GM21717 (cell line): ENCODE data around the gene CC2D1B.

ENCODE experiments used
- ATAC-seq: cut with Tn5 transposase; IDR thresholded peaks from one replicate; pipeline ENCODE4 v1.9.1; 2021; ENCODE audit warnings: mild to moderate bottlenecking, moderate library complexity; ENCODE audit not compliant: unreplicated experiment

CC2D1B gene

GRCh38 chr1:52359676-52360594 lies 6.1 kb downstream of the CC2D1B start:
- no peak for ATAC-seq

DNA sequence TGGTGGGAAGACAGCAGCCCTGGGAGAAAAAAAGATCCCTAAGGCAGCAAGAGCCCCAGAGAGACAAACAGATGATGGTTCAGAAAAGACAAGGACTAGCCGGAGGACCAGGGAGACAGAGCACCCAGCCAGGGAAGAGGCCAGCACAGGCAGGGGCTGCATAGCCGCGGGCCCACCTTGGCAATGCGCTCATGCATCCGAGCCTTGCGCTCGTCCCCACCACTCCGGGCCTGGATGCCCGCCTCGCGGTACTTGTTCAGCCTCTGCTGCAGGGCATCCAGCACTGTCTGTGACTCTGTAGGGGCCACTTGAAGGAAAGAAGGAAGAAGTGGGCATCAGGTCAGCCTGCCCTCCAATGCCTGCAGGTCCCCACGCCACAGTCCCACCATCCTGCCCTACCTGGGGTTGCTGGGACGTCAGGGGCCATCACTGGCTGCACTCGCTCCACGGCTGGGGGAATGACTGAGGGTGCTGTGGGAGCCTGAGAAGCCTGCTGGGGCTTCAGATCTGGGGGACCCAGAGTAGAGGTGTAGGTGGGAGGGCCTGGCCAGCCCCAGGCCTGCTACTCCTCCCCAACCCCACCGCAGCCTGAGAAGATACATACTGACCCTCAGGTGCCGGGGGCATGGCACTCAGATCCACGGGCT lies 7.0 kb downstream of the CC2D1B start:
- ATAC-seq: no peak

DNA sequence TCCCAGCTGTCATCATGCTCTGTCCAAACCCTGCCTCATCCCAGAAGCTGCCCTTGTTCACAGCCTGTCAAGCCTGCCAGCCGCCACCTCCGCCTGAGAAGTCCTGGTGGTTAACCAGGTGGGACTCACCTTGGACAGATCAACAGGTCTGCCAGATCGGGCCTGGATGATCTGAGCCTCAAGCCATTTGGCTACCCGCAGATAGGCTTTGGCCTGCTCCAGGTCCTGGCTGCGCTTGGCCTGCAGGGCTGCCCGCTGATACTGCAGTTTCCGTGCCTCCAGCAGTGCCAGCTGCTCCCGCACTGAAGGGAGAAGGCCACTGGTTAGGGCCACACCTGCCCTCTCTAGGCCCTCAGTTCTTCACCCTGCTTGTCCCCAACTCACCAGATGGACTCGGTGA lies 8.6 kb downstream of the CC2D1B start:
- ATAC-seq: no peak

- no peak for ATAC-seq
These were observed 9.1 kb downstream of the CC2D1B start for GRCh38 chr1:52356818-52357355.

GRCh38 chr1:52355847-52356505 lies 10.0 kb downstream of the CC2D1B start:
- no peak for ATAC-seq

DNA sequence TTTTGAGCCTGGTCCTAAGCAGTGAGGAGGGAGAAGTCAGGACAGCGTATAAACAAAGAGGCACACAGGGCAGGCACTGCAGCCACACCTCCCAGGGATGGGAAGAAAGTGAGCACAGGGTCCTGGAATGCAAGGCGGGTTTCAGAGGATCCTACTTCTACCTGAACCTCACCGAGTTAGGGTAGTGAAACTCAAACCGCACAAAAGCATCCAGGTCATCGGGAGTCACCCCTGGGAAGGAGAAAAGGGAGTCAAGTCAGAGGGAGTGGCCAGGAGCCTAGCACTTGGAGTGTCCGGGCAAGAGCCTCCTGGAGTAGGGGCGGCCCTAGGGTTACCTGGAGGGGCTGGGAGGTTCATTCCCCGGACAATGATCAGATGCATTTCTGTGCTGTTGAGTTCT lies 10.6 kb downstream of the CC2D1B start:
- no peak for ATAC-seq

- ATAC-seq: no peak
These were observed 13.3 kb downstream of the CC2D1B start for GRCh38 chr1:52352690-52353089.

DNA sequence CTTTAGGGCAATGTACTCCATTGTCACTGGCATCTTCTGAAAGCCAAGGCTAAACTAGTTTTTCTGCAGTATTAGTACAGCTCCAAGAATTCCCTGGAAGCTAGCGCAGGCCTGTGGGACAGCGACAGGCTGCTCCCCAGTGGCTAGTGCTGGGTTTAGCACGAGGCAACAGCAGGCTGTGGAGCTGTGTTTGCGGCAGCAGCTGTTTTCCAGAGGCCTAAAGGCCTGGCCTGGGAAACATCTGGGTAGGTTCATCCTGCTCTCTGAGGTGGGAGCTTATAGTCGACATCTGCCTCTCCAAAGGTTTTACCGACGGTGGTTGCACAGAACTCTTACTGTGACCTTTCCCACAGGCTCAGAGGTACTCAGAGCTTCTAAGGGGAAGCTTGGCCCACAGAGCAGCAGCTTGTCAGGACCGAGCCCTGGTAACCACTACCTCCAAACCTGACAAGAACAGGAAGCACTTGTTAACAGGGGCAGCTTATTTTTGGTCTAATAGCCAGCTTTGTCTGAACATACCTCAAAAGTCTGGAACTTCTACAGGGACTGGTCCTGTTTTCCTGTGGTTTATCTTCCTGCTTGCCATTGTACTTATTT lies 17.2 kb downstream of the CC2D1B start:
- ATAC-seq: no peak

GRCh38 chr1:52346653-52347052 lies 19.4 kb downstream of the CC2D1B start:
- no peak for ATAC-seq

GRCh38 chr1:52345252-52345651 lies 20.8 kb downstream of the CC2D1B start:
- no peak for ATAC-seq

- no peak for ATAC-seq
These were observed 22.0 kb downstream of the CC2D1B start for GRCh38 chr1:52343979-52344378.

GRCh38 chr1:52341655-52342260 lies 24.2 kb downstream of the CC2D1B start:
- no peak for ATAC-seq

DNA sequence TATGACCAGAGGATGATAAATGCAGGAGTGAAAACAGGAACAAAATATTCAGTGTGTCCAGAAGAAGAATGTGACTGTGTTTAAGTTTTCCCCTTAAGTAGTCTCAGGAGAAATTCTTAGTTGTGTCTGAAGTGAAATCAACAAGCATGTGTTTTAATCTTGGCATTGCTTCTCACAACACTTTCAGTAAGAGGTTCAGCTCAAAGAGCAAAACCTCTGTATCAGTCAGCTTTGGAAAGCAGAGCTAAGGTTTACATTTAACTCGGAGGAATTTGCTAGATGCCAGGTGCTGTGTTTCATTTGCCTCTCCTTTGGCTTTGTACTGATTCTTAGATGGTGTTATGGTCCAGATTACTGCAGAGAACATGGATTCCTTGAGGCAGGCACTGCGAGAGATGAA lies 28.6 kb downstream of the CC2D1B start:
- ATAC-seq: no peak

- ATAC-seq: no peak
These were observed 31.0 kb downstream of the CC2D1B start for GRCh38 chr1:52334906-52335528.

- no peak for ATAC-seq
These were observed 33.6 kb downstream of the CC2D1B start for GRCh38 chr1:52332411-52332810.

DNA sequence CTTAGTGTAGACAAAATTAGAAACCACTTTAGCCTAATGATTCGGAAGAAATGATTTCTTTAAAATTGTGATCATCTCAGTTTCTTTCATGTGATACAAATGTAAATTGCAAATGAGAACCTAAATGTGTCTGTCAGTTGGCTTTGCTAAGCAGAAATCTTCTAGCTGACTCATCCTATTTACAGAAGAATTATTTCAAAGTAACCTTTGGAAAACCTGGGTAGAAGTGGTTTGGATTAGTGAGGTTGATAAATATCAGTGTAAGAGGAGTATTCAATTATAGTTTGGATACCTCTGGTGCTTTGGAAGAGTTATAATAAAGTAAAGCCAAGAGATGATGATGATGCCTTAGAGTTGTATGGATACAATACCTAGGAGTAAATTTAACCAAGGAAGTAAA lies 37.4 kb downstream of the CC2D1B start:
- no peak for ATAC-seq

DNA sequence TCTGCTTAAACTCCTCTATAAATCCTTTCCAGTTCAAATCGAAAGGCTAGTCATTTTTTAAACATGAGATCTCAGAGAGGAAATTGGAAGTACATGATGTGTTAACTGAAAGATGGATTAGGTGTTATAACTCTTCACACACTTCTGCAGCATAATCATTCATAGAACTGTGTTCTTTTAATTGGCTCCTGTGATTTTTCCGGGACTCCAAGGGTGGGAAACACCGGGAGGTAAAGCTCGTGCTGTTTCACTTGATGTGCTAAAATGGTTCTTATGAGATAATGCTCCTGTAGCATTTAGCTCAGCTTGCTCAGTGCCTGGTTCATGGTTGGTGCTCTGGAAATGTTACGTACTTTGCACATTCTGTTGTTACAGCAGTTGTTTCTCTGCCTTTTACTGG lies 40.2 kb downstream of the CC2D1B start:
- no peak for ATAC-seq

DNA sequence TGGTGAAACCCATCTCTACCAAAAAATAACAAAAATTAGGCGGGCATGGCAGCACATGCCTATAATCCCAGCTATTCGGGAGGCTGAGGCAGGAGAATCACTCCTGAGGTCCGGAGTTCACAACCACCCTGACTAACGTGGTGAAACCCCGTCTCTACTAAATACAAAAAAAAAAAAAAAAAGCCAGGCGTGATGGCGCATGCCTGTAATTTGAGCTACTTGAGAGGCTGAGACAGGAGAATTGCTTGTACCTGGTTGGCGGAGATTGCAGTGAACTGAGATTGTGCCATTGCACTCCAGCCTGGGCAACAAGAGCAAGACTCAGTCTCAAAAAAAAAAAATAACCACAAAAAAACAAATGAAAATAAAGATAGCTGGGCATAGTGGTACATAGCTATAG lies 42.3 kb downstream of the CC2D1B start:
- no peak for ATAC-seq

DNA sequence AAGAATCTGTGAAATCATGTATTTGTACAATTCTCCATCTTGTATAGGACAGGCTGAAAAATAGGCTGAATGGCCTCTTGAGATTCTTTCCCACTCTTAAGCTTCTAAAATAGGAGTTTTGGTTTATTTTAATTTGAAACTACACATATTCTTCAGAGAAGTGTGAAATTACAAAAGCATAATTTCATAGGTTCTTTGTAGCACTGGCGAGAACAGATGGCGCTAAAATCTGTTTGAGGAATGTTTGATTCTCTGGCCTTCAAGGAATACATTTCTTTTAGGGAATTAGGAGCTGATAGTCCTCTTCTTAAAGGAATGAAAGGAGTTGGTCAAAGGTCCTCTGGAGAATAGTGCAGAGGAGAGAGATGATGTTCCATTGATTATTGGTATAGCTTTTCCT lies 44.9 kb downstream of the CC2D1B start:
- ATAC-seq: no peak
